ENCODE results near the gene COMMD1.
A peak's percentile ranks its signal among the peaks of the same experiment; 100 is the strongest.

COMMD1 gene

GRCh38 chr2:61888267-61889055 lies 17.0 kb upstream of the COMMD1 start, which contains the start of gene CCT4:
CCT4 (minus strand) TSS chr2:61888656; CDS start chr2:61888507, 149 bp downstream.
- H3K4me3 ChIP-seq (ENCODE audit: low read depth in 1 of 2, low read length in 2 of 2), result peak within 1 kb of the TSS; percentile 70 to 78
- H3K9ac ChIP-seq (ENCODE audit: low read depth, low read length), result peak within 1 kb of the TSS; percentile 86
- H3K4me1 ChIP-seq (ENCODE audit: insufficient read depth, low read length), result peaks cover 31% of the 10 kb centered on the region
- TF ChIP-seq CTCF (IDR thresholded peaks at IDR 0.05; ENCODE audit: borderline replicate concordance, extremely low read depth, low read length, poor library complexity, severe bottlenecking), result peak; percentile 13
- no peak for TF ChIP-seq EZH2 (IDR thresholded peaks at IDR 0.05; ENCODE audit: borderline replicate concordance, low read depth, low read length, severe bottlenecking)
- DNase-seq, result peak; percentile 91
- peaks cover 56% of the 10 kb centered on the region for H3K79me2 ChIP-seq (ENCODE audit: insufficient read depth, low read length)
- H3K4me2 ChIP-seq (ENCODE audit: insufficient read depth, low read length), result peak within 1 kb of the TSS; percentile 75
- H3K27ac ChIP-seq (ENCODE audit: low read length), result peak within 1 kb of the TSS; percentile 91
- peak; percentile 91 for ATAC-seq (ENCODE audit: insufficient read depth, low read depth)
- H3K27me3 ChIP-seq (ENCODE audit: insufficient read depth, low read length, poor library complexity), result no peaks in the 10 kb centered on the region
- peak within 1 kb of the TSS; percentile 86 for H2AFZ ChIP-seq (ENCODE audit: low read depth, low read length)
- peaks cover 38% of the 10 kb centered on the region for H4K20me1 ChIP-seq (ENCODE audit: insufficient read depth, low read length)
- H3K9me3 ChIP-seq (ENCODE audit: insufficient read depth, low read length, severe bottlenecking), result no peaks in the 10 kb centered on the region
- peaks cover 48% of the 10 kb centered on the region for H3K36me3 ChIP-seq (ENCODE audit: insufficient read depth, low read length)

GRCh38 chr2:61898810-61899209 lies 6.7 kb upstream of the COMMD1 start:
- Histone ChIP-seq H3K9me3 (ENCODE audit: insufficient read depth, low read length, severe bottlenecking) (no peaks in the 10 kb centered on the region), H2AFZ (ENCODE audit: low read depth, low read length) (no peak overlapping the region), H3K9ac (ENCODE audit: low read depth, low read length) (no peak overlapping the region), H4K20me1 (ENCODE audit: insufficient read depth, low read length) (no peaks in the 10 kb centered on the region), H3K79me2 (ENCODE audit: insufficient read depth, low read length) (no peaks in the 10 kb centered on the region), H3K27ac (ENCODE audit: low read length) (no peak overlapping the region), H3K4me1 (ENCODE audit: insufficient read depth, low read length) (no peaks in the 10 kb centered on the region), H3K4me2 (ENCODE audit: insufficient read depth, low read length) (no peak overlapping the region), H3K36me3 (ENCODE audit: insufficient read depth, low read length) (no peaks in the 10 kb centered on the region), H3K4me3 (ENCODE audit: low read depth in 1 of 2, low read length in 2 of 2) (no peak overlapping the region), H3K27me3 (ENCODE audit: insufficient read depth, low read length, poor library complexity) (no peaks in the 10 kb centered on the region)
- TF ChIP-seq CTCF (IDR thresholded peaks at IDR 0.05; ENCODE audit: borderline replicate concordance, extremely low read depth, low read length, poor library complexity, severe bottlenecking) (peak; percentile 56), EZH2 (IDR thresholded peaks at IDR 0.05; ENCODE audit: borderline replicate concordance, low read depth, low read length, severe bottlenecking) (no peak)
- no peak for DNase-seq
- peak; percentile 57; the same call in 1 of the 3 replicates for ATAC-seq (ENCODE audit: insufficient read depth, low read depth)

GRCh38 chr2:61900281-61900680 lies 5.2 kb upstream of the COMMD1 start:
- Histone ChIP-seq H4K20me1 (ENCODE audit: insufficient read depth, low read length) (no peaks in the 10 kb centered on the region), H3K36me3 (ENCODE audit: insufficient read depth, low read length) (no peaks in the 10 kb centered on the region), H3K79me2 (ENCODE audit: insufficient read depth, low read length) (no peaks in the 10 kb centered on the region), H3K27me3 (ENCODE audit: insufficient read depth, low read length, poor library complexity) (no peaks in the 10 kb centered on the region), H3K27ac (ENCODE audit: low read length) (no peak overlapping the region), H3K9me3 (ENCODE audit: insufficient read depth, low read length, severe bottlenecking) (no peaks in the 10 kb centered on the region), H3K4me3 (ENCODE audit: low read depth in 1 of 2, low read length in 2 of 2) (no peak overlapping the region), H3K4me1 (ENCODE audit: insufficient read depth, low read length) (peaks cover 7% of the 10 kb centered on the region), H3K9ac (ENCODE audit: low read depth, low read length) (no peak overlapping the region), H2AFZ (ENCODE audit: low read depth, low read length) (no peak overlapping the region; the same call in 1 of the 2 replicates), H3K4me2 (ENCODE audit: insufficient read depth, low read length) (no peak overlapping the region)
- ATAC-seq (ENCODE audit: insufficient read depth, low read depth), result no peak
- DNase-seq, result no peak
- no peak for TF ChIP-seq CTCF (IDR thresholded peaks at IDR 0.05; ENCODE audit: borderline replicate concordance, extremely low read depth, low read length, poor library complexity, severe bottlenecking)
- TF ChIP-seq EZH2 (IDR thresholded peaks at IDR 0.05; ENCODE audit: borderline replicate concordance, low read depth, low read length, severe bottlenecking), result no peak
